GM21576 (cell line): ENCODE measurements around the gene RFX6.
A peak's percentile ranks its signal among the peaks of the same experiment; 100 is the strongest.

ENCODE experiments used
- ATAC-seq: cut with Tn5 transposase; IDR thresholded peaks from one replicate; pipeline ENCODE4 v1.9.1; 2021; ENCODE audit warnings: mild to moderate bottlenecking, moderate library complexity; ENCODE audit not compliant: unreplicated experiment

Gene RFX6

DNA sequence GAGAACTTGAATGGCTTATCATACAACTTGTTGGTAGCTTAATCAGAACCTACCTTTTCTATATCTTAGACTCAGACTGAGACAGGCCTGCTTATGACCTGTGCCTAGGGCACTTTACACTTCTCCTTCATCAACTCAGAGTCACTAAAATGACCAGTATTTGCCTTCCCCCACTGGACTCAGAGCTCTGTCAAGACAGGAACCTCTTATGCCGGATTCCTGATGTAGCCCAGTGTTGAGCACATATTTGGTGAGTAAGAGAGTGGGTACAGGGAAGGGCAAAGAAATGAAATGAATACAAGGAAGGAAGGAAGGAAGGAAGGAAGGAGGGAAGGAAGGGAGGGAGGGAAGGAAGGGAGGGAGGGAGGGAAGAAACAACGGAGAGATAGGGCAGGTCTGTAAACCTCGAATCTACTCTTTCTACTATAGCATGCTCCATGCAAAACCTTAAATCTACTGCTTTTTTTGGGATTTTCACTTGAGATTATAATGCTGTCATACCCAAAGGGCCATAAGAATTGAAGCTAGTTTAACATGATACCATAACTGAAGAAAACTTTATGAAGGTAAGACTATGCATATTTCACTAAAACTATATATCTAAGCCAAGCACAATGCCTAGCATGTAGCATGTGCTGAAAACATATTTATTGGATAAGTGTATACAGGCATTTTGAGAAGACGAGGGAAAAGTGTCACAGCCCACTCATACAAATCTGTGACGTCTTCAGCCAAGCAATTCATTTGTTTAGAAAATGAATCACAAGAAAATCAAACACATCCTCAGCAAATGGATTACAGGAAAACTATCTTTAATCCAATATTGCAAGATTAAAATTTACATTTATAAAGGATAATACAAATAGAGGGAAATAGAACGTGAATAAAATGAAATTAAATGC, 89.9 kb downstream of the RFX6 start:
- no peak for ATAC-seq

DNA sequence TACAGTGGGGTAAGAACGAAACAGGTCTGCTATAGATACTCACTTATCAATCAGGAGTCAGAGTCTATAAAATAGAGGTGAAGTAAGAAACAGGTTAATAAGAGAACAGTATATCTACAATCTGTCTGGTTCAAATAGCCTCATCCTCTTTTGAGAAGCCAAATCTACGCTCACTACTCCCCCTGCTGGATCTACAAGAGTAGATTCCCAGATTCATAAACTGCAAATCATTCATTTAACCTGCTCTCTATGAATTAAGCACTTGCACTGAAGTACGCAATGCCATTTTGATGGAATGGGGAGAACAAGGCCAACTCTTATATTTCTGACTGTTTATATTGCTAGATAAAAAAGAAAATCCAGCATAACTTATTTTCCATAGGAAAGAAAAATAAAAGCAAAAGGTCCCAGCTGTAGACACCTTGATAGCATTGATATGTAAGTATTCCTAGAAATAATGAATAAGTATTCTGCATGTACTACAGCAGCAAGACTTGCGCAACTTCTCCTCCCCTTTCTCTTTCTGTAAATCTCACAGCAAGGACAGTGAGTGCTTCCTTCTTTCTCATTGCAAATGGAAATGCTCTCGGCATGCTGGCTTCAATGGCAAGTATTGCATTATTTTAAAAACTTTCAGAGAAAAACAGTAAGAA, 92.3 kb downstream of the RFX6 start:
- ATAC-seq: peak; percentile 81

DNA sequence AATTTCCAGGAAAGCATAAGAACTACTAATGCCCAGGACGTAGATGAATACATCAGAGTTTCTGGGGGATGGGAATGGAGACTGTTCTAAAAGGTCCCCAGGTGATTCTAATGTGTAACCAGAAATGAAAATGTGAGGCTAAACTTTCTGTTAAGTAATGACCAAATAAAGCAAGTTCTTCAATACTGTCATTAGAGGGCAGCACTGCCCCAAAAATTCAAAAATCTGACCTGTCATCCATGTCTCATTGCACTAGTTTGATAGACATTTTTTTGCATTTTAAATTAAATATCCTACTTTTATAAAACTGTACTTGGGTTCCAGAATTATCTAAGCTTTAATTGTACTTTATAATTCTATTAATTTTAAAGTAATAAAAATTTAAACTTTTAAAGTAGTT, 94.9 kb downstream of the RFX6 start:
- ATAC-seq: peak; percentile 58

DNA sequence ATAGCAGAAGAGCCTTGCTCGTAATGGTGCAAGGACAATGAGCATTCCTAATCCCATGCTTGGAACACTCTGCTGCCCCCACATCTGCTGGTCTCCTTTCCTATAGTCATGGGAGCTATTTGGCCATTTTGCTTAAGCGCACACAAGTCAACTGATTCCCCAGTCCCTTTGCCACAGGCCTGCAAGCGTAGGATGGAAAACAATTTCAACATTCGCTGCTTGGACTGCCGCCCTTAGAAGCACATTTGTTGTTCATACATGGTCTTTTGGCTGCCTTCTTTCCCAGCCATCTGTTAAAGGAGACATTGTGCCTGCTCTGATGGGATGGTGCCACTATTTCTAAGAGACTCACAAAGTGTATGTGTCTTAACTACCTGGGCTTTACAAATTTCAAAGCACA, 96.9 kb downstream of the RFX6 start:
- no peak for ATAC-seq

DNA sequence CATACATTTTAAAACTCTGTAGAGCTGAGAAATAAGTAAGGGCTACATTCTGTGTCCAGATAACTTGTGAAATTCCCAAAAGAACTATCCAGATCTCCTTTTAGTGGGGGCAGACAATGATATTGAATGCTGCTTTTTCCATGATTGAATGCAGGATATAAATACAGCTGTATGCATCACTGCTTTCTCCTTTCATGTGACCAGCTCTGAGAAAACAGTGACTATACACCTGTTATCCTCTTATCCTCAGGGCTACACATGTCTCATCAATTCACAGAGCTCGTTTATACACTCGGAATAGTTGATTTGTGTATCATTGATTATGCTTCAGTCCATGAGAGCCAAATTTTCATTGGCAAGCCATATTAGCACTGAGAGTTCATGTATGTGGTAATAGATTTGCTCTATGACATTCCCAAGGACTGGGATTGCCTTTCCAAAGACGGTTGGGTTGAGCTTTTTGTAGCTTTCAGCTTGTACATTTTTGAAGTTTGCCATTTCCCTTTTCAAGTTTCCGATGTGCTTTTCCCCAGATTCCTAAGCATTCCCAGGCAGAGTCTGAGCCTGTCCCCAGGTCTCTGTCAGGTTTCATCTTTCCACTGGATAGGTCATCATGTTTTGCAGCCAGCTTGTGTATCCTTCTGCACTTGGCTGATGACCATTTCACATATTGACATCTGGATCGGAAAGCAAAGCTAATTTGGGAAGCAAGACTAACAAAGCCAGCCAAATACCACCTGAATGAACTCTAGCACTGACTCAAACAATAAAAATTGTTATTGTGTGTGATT, 97.7 kb downstream of the RFX6 start:
- no peak for ATAC-seq

DNA sequence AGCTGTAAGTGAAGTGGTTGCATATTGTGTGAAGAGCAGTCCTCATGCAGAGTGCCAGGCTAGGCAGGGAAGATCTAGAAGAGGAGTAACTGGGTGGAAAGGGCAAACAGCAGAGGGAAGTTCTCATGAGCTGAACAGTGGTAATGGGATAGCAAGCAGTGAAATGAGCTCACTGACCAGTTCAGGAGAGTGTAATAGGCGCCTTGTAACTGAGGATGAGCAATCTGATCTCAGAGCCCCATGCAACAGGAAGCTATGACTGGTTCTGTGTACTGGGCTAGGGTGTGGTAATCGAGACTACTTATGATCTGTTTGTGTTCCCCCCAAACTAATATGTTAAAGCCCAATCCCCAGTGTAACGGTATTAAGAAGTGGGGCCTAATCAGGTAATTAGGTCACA, 98.6 kb downstream of the RFX6 start:
- no peak for ATAC-seq

DNA sequence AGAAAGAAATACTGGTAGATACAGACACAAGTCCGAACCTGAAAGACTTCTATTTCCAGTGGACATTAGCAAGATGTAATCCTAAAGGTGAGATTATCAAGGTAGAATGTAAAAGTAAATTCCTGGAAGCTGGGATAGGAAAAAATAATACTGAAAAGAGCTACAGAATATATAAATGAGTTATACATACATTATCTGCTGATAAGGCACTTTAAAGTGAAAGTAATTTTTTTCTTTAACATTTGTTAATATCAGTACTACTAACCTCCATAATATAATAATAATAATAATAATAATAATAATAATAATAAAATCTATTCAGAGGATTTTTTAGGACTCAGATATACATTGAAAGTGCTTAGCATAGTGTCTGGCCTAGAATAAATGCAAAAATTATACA, 102.5 kb downstream of the RFX6 start:
- ATAC-seq: no peak
